GM06990 (cell line): ENCODE measurements around the gene S100A4.
"Not testable (repeated sequence)": the region's sequence is repeated elsewhere in the genome, so short reads cannot be mapped to it uniquely, and the experiment has no call there.

Source experiments
- DNase-seq: peaks from one replicate; pipeline ENCODE4 v3.0.0-alpha.2; 2011; ENCODE audit not compliant: insufficient read length; ENCODE audit errors: extremely low read depth
- H3K27me3 ChIP-seq: replicated peaks from 2 replicates; pipeline ENCODE4 v1.6.0; 2011; ENCODE audit warnings: low read length; ENCODE audit not compliant: control insufficient read depth, insufficient read depth
- H3K36me3 ChIP-seq: 2 replicates; pipeline ENCODE4 v1.5.1; 2011; ENCODE audit warnings: low read length; ENCODE audit not compliant: control insufficient read depth, insufficient read depth
- H3K4me3 ChIP-seq: replicated peaks from 2 replicates; pipeline ENCODE4 v1.5.1; 2011; ENCODE audit warnings: low read depth, mild to moderate bottlenecking, control low read depth, low read length
- CTCF ChIP-seq: IDR thresholded peaks from 2 replicates; pipeline ENCODE4 v1.5.1; 2011; ENCODE audit warnings: low read length, control low read depth, mild to moderate bottlenecking, inconsistent platforms; ENCODE audit not compliant: insufficient read depth, poor library complexity, severe bottlenecking

The S100A4 gene

DNA sequence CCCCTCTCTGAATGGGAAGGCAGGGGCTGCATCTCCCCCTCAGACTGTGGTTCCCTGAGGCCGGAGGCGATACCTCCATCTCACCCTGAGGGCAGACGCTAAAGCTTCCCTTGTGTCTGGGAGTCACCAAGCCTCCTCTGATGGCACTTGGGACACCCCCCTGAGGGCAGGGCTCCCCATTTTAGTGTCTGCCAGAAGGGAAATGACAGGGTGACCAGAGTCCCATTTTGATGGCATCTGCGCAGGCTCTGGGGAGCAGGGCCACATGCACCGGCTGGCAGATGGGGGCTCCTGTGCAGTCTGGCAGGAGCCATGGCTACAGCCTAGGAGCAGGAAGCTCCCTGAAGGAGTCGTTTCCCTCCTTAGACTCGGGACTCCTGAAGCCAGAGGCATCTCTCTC is 18.4 kb upstream of the S100A4 start:
- Histone ChIP-seq H3K4me3 (no peak overlapping the region), H3K36me3 (no peaks in the 10 kb centered on the region), H3K27me3 (no peaks in the 10 kb centered on the region)
- DNase-seq = no peak
- TF ChIP-seq CTCF = no peak

- H3K36me3 ChIP-seq = no peaks in the 10 kb centered on the region
- H3K4me3 ChIP-seq = no peak overlapping the region
- no peak for DNase-seq
- TF ChIP-seq CTCF = no peak
- no peaks in the 10 kb centered on the region for H3K27me3 ChIP-seq
Observed at GRCh38 chr1:153563483-153563901, 17.9 kb upstream of the S100A4 start.

- not testable (repeated sequence) for H3K4me3 ChIP-seq, DNase-seq, H3K27me3 ChIP-seq, H3K36me3 ChIP-seq
Observed at GRCh38 chr1:153562021-153562420, 16.4 kb upstream of the S100A4 start.

GRCh38 chr1:153561466-153561985 is 15.9 kb upstream of the S100A4 start:
- DNase-seq = no peak
- no peaks in the 10 kb centered on the region for H3K27me3 ChIP-seq
- no peaks in the 10 kb centered on the region for H3K36me3 ChIP-seq
- no peak overlapping the region for H3K4me3 ChIP-seq
- no peak for TF ChIP-seq CTCF

DNA sequence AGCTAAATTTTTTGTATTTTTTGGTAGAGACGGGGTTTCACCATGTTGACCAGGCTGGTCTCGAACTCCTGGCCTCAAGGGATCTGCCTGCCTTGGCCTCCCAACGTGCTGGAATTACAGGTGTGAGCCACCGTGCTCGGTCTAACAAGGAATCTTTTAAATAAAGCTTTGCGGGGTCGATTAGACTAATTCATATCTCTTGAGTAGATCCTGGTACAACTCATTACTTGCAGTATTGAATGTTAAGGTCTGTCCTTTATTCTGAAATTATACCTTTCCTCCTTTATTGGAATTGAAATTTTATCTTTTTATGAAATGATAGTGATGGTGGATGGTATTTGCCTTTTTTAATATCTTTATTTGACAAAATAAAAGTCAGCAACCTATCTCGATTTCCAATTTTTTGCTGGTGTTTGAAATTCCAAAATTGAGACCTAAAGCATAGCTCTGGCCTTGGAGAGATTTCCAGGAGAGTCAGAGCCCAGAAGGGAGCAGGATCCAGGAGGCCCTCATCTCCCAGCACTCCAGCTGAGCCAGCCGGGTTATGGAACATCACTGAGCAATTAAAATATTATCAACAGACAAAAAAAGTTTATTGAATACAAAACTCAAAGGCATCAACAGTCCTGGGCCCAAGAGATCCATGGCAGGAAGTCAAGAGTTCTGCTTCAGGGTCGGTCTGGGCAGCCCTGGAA is 15.3 kb upstream of the S100A4 start:
- Histone ChIP-seq H3K27me3 (no peaks in the 10 kb centered on the region), H3K4me3 (no peak overlapping the region), H3K36me3 (no peaks in the 10 kb centered on the region)
- no peak for TF ChIP-seq CTCF
- no peak for DNase-seq

GRCh38 chr1:153560241-153560640 is 14.6 kb upstream of the S100A4 start:
- TF ChIP-seq CTCF = no peak
- DNase-seq = no peak
- Histone ChIP-seq H3K4me3 (no peak overlapping the region), H3K27me3 (no peaks in the 10 kb centered on the region), H3K36me3 (no peaks in the 10 kb centered on the region)
